VCaP (cell line): ENCODE measurements around the gene DNAJC13.
A peak's percentile ranks its signal among the peaks of the same experiment; 100 is the strongest.

Experiments used
- H3K27ac ChIP-seq: fragments of 450-650 bp; 2 replicates; pipeline ENCODE4 v1.5.1; 2017
- CTCF ChIP-seq: fragments of 450-650 bp; conservative IDR thresholded peaks from 2 replicates; pipeline ENCODE4 v1.5.1; 2017; ENCODE audit warnings: mild to moderate bottlenecking, moderate library complexity

The DNAJC13 gene

GRCh38 chr3:132469326-132469725, 52.0 kb downstream of the DNAJC13 start:
- no peak overlapping the region for H3K27ac ChIP-seq
- no peak for TF ChIP-seq CTCF

- TF ChIP-seq CTCF = no peak
- H3K27ac ChIP-seq = no peak overlapping the region
Observed at GRCh38 chr3:132486099-132486498, 68.8 kb downstream of the DNAJC13 start.

- H3K27ac ChIP-seq = no peak overlapping the region
- no peak for TF ChIP-seq CTCF
Observed at GRCh38 chr3:132488151-132488550, 70.8 kb downstream of the DNAJC13 start.

GRCh38 chr3:132499071-132499470, 81.8 kb downstream of the DNAJC13 start:
- H3K27ac ChIP-seq = no peak overlapping the region
- TF ChIP-seq CTCF = no peak

- no peak overlapping the region for H3K27ac ChIP-seq
- TF ChIP-seq CTCF = no peak
Observed at GRCh38 chr3:132503559-132503958, 86.3 kb downstream of the DNAJC13 start.

GRCh38 chr3:132504375-132504933, 87.2 kb downstream of the DNAJC13 start:
- no peak for TF ChIP-seq CTCF
- H3K27ac ChIP-seq = 0 out of 2 replicates have a peak overlapping the region, but pooled peaks have one; percentile 20

- TF ChIP-seq CTCF = no peak
- no peak overlapping the region for H3K27ac ChIP-seq
Observed at GRCh38 chr3:132507657-132508056, 90.4 kb downstream of the DNAJC13 start.

- TF ChIP-seq CTCF = no peak
- H3K27ac ChIP-seq = no peak overlapping the region
Observed at GRCh38 chr3:132509096-132509495, 91.8 kb downstream of the DNAJC13 start.
